Femur (tissue), 1 donor: ENCODE data around the gene SLC9A2.

ENCODE experiments used
- DNase-seq: peaks from one replicate; pipeline ENCODE4 v3.0.0-alpha.2; 2017

SLC9A2 gene

GRCh38 chr2:102735416-102736109, 116.2 kb downstream of the SLC9A2 start:
- DNase-seq, result no peak

GRCh38 chr2:102736110-102736409, 116.7 kb downstream of the SLC9A2 start:
- DNase-seq, result no peak

- peak; percentile 88 for DNase-seq
Measured at GRCh38 chr2:102736410-102737409, 117.4 kb downstream of the SLC9A2 start.

- DNase-seq, result no peak
Measured at GRCh38 chr2:102737431-102737830, 118.1 kb downstream of the SLC9A2 start.

- no peak for DNase-seq
Measured at GRCh38 chr2:102743259-102743658, 123.9 kb downstream of the SLC9A2 start.

- DNase-seq, result no peak
Measured at GRCh38 chr2:102748107-102748506, 128.8 kb downstream of the SLC9A2 start.

GRCh38 chr2:102749938-102750337, 130.6 kb downstream of the SLC9A2 start:
- no peak for DNase-seq

GRCh38 chr2:102753563-102754159, 134.3 kb downstream of the SLC9A2 start:
- no peak for DNase-seq

GRCh38 chr2:102754456-102755145, 135.2 kb downstream of the SLC9A2 start:
- no peak for DNase-seq

GRCh38 chr2:102755284-102755683, 135.9 kb downstream of the SLC9A2 start:
- DNase-seq, result no peak

- DNase-seq, result no peak
Measured at GRCh38 chr2:102758439-102758838, 139.1 kb downstream of the SLC9A2 start.
